Hepatocyte (in vitro differentiated cells): ENCODE measurements around the gene TXLNG. TPM values are rescaled to one million over a fixed set of nuclear protein-coding genes. Genes with fewer than 3 reads are reported as not detected.

Experiments
- DNase-seq: peaks from one replicate; pipeline ENCODE4 v3.0.0-alpha.2; 2016; ENCODE audit warnings: low spot score
- H2AFZ ChIP-seq: fragments of 200-600 bp; sonication (generic); 2 replicates; pipeline ENCODE4 v1.6.0; 2016; ENCODE audit warnings: antibody characterized with exemption, mild to moderate bottlenecking
- H3K27ac ChIP-seq: fragments of 200-600 bp; sonication (generic); 2 replicates; pipeline ENCODE4 v1.5.1; 2016; ENCODE audit warnings: mild to moderate bottlenecking
- H3K27me3 ChIP-seq: fragments of 200-600 bp; sonication (generic); 2 replicates; pipeline ENCODE4 v1.6.1; 2016
- H3K36me3 ChIP-seq: fragments of 200-600 bp; sonication (generic); replicated peaks from 2 replicates; pipeline ENCODE4 v1.5.1; 2016; ENCODE audit warnings: low read depth; ENCODE audit not compliant: insufficient read depth
- H3K4me1 ChIP-seq: fragments of 200-600 bp; sonication (generic); 2 replicates; pipeline ENCODE4 v1.5.1; 2016; ENCODE audit warnings: mild to moderate bottlenecking, moderate library complexity; ENCODE audit not compliant: insufficient read depth
- H3K4me2 ChIP-seq: fragments of 200-600 bp; sonication (generic); 2 replicates; pipeline ENCODE4 v1.6.0; 2016
- H3K4me3 ChIP-seq: fragments of 200-600 bp; sonication (generic); 2 replicates; pipeline ENCODE4 v1.5.1; 2016; ENCODE audit warnings: mild to moderate bottlenecking
- H3K79me2 ChIP-seq: fragments of 200-600 bp; sonication (generic); 2 replicates; pipeline ENCODE4 v1.6.0; 2017; ENCODE audit warnings: mild to moderate bottlenecking
- H3K9me2 ChIP-seq: fragments of 200-600 bp; sonication (generic); replicated peaks from 2 replicates; pipeline ENCODE4 v1.6.0; 2017; ENCODE audit warnings: mild to moderate bottlenecking; ENCODE audit not compliant: insufficient read depth
- H3K9me3 ChIP-seq: fragments of 200-600 bp; sonication (generic); 2 replicates; pipeline ENCODE4 v1.5.1; 2016; ENCODE audit warnings: low read depth, mild to moderate bottlenecking
- H4K20me1 ChIP-seq: fragments of 200-600 bp; sonication (generic); 2 replicates; pipeline ENCODE4 v1.6.0; 2016; ENCODE audit warnings: mild to moderate bottlenecking; ENCODE audit not compliant: insufficient read depth, poor library complexity, severe bottlenecking
- EZH2 ChIP-seq: fragments of 200-600 bp; sonication (generic); IDR thresholded peaks from 2 replicates; pipeline ENCODE4 v1.6.1; 2016; ENCODE audit warnings: antibody characterized with exemption, mild to moderate bottlenecking, borderline replicate concordance
- EZH2phosphoT487 ChIP-seq: fragments of 200-600 bp; sonication (generic); IDR thresholded peaks from one replicate; pipeline ENCODE4 v1.6.1; 2018; ENCODE audit warnings: antibody characterized with exemption, mild to moderate bottlenecking, low read depth, moderate library complexity; ENCODE audit not compliant: unreplicated experiment, severe bottlenecking
- WGBS: methylation state at CpG from one replicate; pipeline ENCODE4 v1.1.6; 2016; ENCODE audit warnings: low lambda C conversion rate; ENCODE audit errors: missing lambda C conversion rate; 5-methylcytosine and 5-hydroxymethylcytosine counted together
- polyA plus RNA-seq: library from polyadenylated mRNA; unstranded; fragments of >200 nt; fragmentation: Nextera tagmentation; extraction: Ambion mirVana; gene quantifications from 2 replicates; pipeline ENCODE4 v1.2.1, GENCODE V29; 2016
- total RNA-seq: library from RNA; depleted of rRNA; stranded (reverse); fragments of >200 nt; gene quantifications from 2 replicates; pipeline ENCODE4 v1.2.3, GENCODE V29; 2014
- TF ChIP-seq, protein P1 (sequence below): fragments of 200-600 bp; sonication (generic); IDR thresholded peaks from 2 replicates; pipeline ENCODE4 v1.5.1; 2016; ENCODE audit warnings: antibody characterized with exemption, mild to moderate bottlenecking; ENCODE audit not compliant: poor library complexity

The TXLNG gene
- 23.4 and 24.0 TPM in 2 replicates for total RNA-seq
- polyA plus RNA-seq, result 9.7 and 11.4 TPM in 2 replicates

DNA sequence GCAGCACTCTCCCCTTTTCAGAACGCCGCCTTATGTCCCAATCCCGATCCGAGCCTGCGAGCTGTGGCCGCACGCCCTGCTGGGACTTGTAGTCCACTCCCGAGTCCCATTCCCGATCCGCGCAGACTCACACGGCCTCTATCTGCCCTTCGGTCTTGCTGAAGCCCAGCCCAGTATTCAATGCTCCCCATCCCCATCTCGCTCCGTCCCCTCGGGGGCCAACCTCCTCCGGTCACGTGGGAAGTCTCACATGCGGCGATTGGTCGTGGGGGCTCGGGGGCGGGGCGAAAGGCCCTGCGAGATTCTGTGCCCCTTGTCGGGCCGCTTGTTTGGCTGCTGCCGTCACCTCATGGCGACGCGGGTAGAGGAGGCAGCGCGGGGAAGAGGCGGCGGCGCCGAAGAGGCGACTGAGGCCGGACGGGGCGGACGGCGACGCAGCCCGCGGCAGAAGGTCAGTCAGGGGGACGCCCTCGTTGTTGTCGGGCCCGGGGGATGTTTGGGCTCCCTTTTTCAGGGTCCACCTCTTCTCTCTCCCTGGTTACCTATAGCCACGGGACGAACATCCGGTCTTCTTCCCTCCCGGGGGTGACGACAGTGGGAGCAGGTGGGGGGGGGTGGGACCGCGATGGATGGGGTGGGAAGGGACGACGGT is at the start of gene TXLNG:
Gene TXLNG (plus strand): TSS at position 328 of the 652 bp plus-strand sequence. CDS start 22 bp downstream, at position 350.
- 0% methylated on average over 35 of the region's 59 CpGs for WGBS
- peaks cover 45% of the 10 kb centered on the region for H3K79me2 ChIP-seq
- peak within 1 kb of the TSS; percentile 32 for H3K4me3 ChIP-seq
- H3K9me2 ChIP-seq, result no peaks in the 10 kb centered on the region
- TF ChIP-seq EZH2 (no peak), EZH2phosphoT487 (no peak)
- TF ChIP-seq, protein P1, sequence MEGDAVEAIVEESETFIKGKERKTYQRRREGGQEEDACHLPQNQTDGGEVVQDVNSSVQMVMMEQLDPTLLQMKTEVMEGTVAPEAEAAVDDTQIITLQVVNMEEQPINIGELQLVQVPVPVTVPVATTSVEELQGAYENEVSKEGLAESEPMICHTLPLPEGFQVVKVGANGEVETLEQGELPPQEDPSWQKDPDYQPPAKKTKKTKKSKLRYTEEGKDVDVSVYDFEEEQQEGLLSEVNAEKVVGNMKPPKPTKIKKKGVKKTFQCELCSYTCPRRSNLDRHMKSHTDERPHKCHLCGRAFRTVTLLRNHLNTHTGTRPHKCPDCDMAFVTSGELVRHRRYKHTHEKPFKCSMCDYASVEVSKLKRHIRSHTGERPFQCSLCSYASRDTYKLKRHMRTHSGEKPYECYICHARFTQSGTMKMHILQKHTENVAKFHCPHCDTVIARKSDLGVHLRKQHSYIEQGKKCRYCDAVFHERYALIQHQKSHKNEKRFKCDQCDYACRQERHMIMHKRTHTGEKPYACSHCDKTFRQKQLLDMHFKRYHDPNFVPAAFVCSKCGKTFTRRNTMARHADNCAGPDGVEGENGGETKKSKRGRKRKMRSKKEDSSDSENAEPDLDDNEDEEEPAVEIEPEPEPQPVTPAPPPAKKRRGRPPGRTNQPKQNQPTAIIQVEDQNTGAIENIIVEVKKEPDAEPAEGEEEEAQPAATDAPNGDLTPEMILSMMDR, result no peak
- no peaks in the 10 kb centered on the region for H3K36me3 ChIP-seq
- H4K20me1 ChIP-seq, result peaks cover 9% of the 10 kb centered on the region
- no peaks in the 10 kb centered on the region for H3K27me3 ChIP-seq
- no peaks in the 10 kb centered on the region for H3K4me1 ChIP-seq
- H3K9me3 ChIP-seq, result no peaks in the 10 kb centered on the region
- peak within 1 kb of the TSS; percentile 96 for H3K4me2 ChIP-seq
- peak within 1 kb of the TSS; percentile 83 for H3K27ac ChIP-seq
- peak within 1 kb of the TSS; percentile 67 for H2AFZ ChIP-seq
- DNase-seq, result peak; percentile 100

DNA sequence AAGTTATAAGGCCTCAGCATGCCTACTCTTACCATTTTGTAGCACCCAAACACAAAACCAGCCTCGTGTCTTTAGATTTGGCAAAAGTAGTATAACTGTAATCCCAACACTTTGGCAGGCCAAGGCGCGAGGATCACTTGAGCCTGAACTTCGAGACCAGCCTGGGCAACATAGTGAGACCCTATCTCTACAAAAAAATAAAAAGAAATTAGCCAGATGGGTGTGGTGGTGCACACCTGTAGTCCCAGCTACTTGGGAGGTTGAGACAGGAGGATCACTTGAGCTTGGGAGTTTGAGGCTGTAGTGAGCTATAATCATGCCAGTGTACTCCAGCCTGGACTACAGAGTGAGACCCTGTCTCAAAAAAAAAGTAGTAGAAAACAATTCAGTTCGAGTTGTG is 49.2 kb upstream of the TXLNG start:
- no peaks in the 10 kb centered on the region for H3K9me2 ChIP-seq
- H3K4me3 ChIP-seq, result no peak overlapping the region
- H3K4me1 ChIP-seq, result no peaks in the 10 kb centered on the region
- TF ChIP-seq EZH2 (no peak), EZH2phosphoT487 (no peak)
- TF ChIP-seq, protein P1, result no peak
- H3K27me3 ChIP-seq, result no peaks in the 10 kb centered on the region
- H3K79me2 ChIP-seq, result peaks cover 25% of the 10 kb centered on the region
- WGBS, result 92% methylated on average over 5 of the region's 5 CpGs
- DNase-seq, result no peak
- no peak overlapping the region for H3K27ac ChIP-seq
- H3K36me3 ChIP-seq, result no peaks in the 10 kb centered on the region
- H3K4me2 ChIP-seq, result no peak overlapping the region
- no peaks in the 10 kb centered on the region for H3K9me3 ChIP-seq
- H4K20me1 ChIP-seq, result peaks cover 9% of the 10 kb centered on the region
- H2AFZ ChIP-seq, result no peak overlapping the region

DNA sequence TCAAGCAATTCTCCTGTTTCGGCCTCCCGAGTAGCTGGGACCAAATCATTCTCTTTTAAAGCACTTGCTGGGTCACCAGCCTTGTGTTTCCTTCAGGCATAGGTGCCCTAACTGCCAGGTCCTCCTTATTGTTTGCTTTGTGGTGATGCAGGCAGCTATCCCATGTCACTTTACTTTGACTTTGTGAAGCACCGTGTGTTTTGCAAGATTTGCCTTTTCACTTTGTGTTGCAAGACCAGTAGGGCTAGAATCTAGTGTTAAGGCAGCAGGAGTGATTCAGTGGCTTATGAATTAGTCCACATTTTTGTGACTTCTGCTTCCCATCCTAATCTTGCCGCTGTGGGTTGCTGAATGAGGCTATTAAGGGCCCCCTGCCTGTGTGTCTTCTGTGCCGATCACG is 46.7 kb upstream of the TXLNG start:
- Histone ChIP-seq H3K36me3 (no peaks in the 10 kb centered on the region), H3K4me1 (no peaks in the 10 kb centered on the region), H4K20me1 (no peaks in the 10 kb centered on the region), H2AFZ (no peak overlapping the region), H3K4me3 (no peak overlapping the region), H3K27me3 (no peaks in the 10 kb centered on the region), H3K9me3 (no peaks in the 10 kb centered on the region), H3K79me2 (peaks cover 3% of the 10 kb centered on the region), H3K9me2 (no peaks in the 10 kb centered on the region), H3K27ac (no peak overlapping the region), H3K4me2 (no peak overlapping the region)
- DNase-seq, result no peak
- WGBS, result 64% methylated on average over 6 of the region's 6 CpGs
- TF ChIP-seq, protein P1, result no peak
- TF ChIP-seq EZH2, result no peak
